Right lobe of liver (tissue), 4 donors: ENCODE data around the gene ZC3H13.

Experiments
- CTCF ChIP-seq, 4 donors: fragments of 200-600 bp in 3 of 4; fragments of 450-650 bp in 1 of 4; IDR thresholded peaks; one replicate each; pipeline versions ENCODE4 v1.5.1 to v1.8.0; 2016 to 2022; ENCODE audit warnings: antibody characterized with exemption in 4 of 4, mild to moderate bottlenecking in 2 of 4
- POLR2A ChIP-seq: fragments of 450-650 bp; IDR thresholded peaks from one replicate; pipeline ENCODE4 v1.6.1; 2017; ENCODE audit warnings: antibody characterized with exemption, mild to moderate bottlenecking
- donor health status: DM: no; HTN: no; CAD: no.
- donor health status: DM: no; HTN: no; CAD: no.
- donor health status: DM: no; HTN: yes; CAD: no.

DNA sequence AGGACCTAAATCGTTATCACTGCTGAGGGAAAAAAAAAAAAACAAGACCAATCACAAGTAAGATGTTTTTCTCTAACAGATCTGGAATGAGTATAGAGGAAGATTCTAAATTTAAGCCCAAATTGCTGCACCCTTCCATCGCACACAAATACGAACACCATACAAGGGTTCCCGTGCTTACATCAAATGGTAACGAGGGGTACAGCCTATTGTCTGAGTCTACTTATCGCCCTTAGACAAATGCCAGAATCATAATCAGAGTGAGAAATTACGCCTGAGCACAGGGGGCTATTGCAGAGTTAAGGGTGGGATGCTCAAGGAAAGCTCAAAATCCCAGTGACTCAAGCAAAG, 603 bp downstream of the ZC3H13 start:
- no peak for TF ChIP-seq CTCF (IDR thresholded peaks at IDR 0.05)
- TF ChIP-seq POLR2A: no peak
